NCI-H2029 (cell line): ENCODE data around the gene C5.
"Not testable (repeated sequence)": the region's sequence is repeated elsewhere in the genome, so short reads cannot be mapped to it uniquely, and the experiment has no call there.

Experiments used
- DNase-seq: peaks from one replicate; lab custom pipeline; 2025; lab: John Stamatoyannopoulos, UW

Gene C5

GRCh38 chr9:120978987-120979386 is 71.1 kb downstream of the C5 start:
- no peak for DNase-seq

GRCh38 chr9:120977321-120977720 is 72.8 kb downstream of the C5 start:
- DNase-seq: no peak

- no peak for DNase-seq
These were observed 75.2 kb downstream of the C5 start for GRCh38 chr9:120974921-120975320.

GRCh38 chr9:120974181-120974580 is 75.9 kb downstream of the C5 start:
- DNase-seq: no peak

- no peak for DNase-seq
These were observed 78.1 kb downstream of the C5 start for GRCh38 chr9:120971938-120972337.

GRCh38 chr9:120971471-120971870 is 78.6 kb downstream of the C5 start:
- not testable (repeated sequence) for DNase-seq

- DNase-seq: no peak
These were observed 79.8 kb downstream of the C5 start for GRCh38 chr9:120970244-120970643.

- DNase-seq: no peak
These were observed 84.1 kb downstream of the C5 start for GRCh38 chr9:120966013-120966369.

- peak; percentile 76 for DNase-seq
These were observed 84.6 kb downstream of the C5 start for GRCh38 chr9:120965344-120966012.

GRCh38 chr9:120961936-120962335 is 88.1 kb downstream of the C5 start:
- no peak for DNase-seq

- no peak for DNase-seq
These were observed 90.1 kb downstream of the C5 start for GRCh38 chr9:120960001-120960400.

GRCh38 chr9:120956862-120957261 is 93.2 kb downstream of the C5 start:
- no peak for DNase-seq

GRCh38 chr9:120951960-120952618 is 98.0 kb downstream of the C5 start:
- DNase-seq: no peak

GRCh38 chr9:120950421-120951388 is 99.4 kb downstream of the C5 start:
- DNase-seq: peak; percentile 34

GRCh38 chr9:120949290-120949689 is 100.8 kb downstream of the C5 start:
- no peak for DNase-seq

- no peak for DNase-seq
These were observed 101.3 kb downstream of the C5 start for GRCh38 chr9:120948824-120949223.

- no peak for DNase-seq
These were observed 102.9 kb downstream of the C5 start for GRCh38 chr9:120947222-120947621.

- no peak for DNase-seq
These were observed 103.8 kb downstream of the C5 start for GRCh38 chr9:120946259-120946658.

- no peak for DNase-seq
These were observed 105.1 kb downstream of the C5 start for GRCh38 chr9:120944948-120945347.

GRCh38 chr9:120944434-120944843 is 105.6 kb downstream of the C5 start:
- DNase-seq: no peak

- no peak for DNase-seq
These were observed 107.7 kb downstream of the C5 start for GRCh38 chr9:120942186-120943001.
